KMS-11 (cell line): ENCODE results near the gene KCNJ14.

Experiments
- H2AFZ ChIP-seq: fragments of 200-600 bp; sonication (generic); 2 replicates; pipeline ENCODE4 v1.6.1; 2016; ENCODE audit warnings: antibody characterized with exemption, mixed run types, low read depth
- H3K27ac ChIP-seq: fragments of 200-600 bp; sonication (generic); 2 replicates; pipeline ENCODE4 v1.6.1; 2016; ENCODE audit warnings: mild to moderate bottlenecking, mixed run types
- H3K27me3 ChIP-seq: fragments of 200-600 bp; sonication (generic); 2 replicates; pipeline ENCODE4 v1.6.1; 2017; ENCODE audit warnings: mild to moderate bottlenecking, low read depth, mixed run types, moderate library complexity; ENCODE audit not compliant: insufficient read depth
- H3K36me3 ChIP-seq: fragments of 200-600 bp; sonication (generic); 2 replicates; pipeline ENCODE4 v1.6.1; 2017; ENCODE audit warnings: mild to moderate bottlenecking, mixed run types; ENCODE audit not compliant: insufficient read depth
- H3K4me1 ChIP-seq: fragments of 200-600 bp; sonication (generic); 2 replicates; pipeline ENCODE4 v1.6.1; 2016; ENCODE audit warnings: mild to moderate bottlenecking, low read depth, mixed run types; ENCODE audit not compliant: poor library complexity, severe bottlenecking
- H3K4me2 ChIP-seq: fragments of 200-600 bp; sonication (generic); 2 replicates; pipeline ENCODE4 v1.7.0; 2016; ENCODE audit warnings: mild to moderate bottlenecking, mixed run types
- H3K4me3 ChIP-seq: fragments of 200-600 bp; sonication (generic); IDR thresholded peaks from 2 replicates; pipeline ENCODE4 v1.6.1; 2017; ENCODE audit warnings: low read depth, low read length, mixed read lengths; ENCODE audit not compliant: insufficient read depth
- H3K79me2 ChIP-seq: fragments of 200-600 bp; sonication (generic); 2 replicates; pipeline ENCODE4 v1.6.1; 2016; ENCODE audit warnings: low read depth, mixed run types; ENCODE audit not compliant: insufficient read depth
- H3K9ac ChIP-seq: fragments of 200-600 bp; sonication (generic); 2 replicates; pipeline ENCODE4 v1.6.1; 2016; ENCODE audit warnings: mild to moderate bottlenecking, mixed run types
- H4K20me1 ChIP-seq: fragments of 200-600 bp; sonication (generic); 2 replicates; pipeline ENCODE4 v1.6.1; 2016; ENCODE audit warnings: mild to moderate bottlenecking, mixed run types; ENCODE audit not compliant: insufficient read depth
- CTCF ChIP-seq: fragments of 200-600 bp; sonication (generic); conservative IDR thresholded peaks from 2 replicates; pipeline ENCODE4 v1.6.1; 2017; ENCODE audit warnings: low read depth, mild to moderate bottlenecking, antibody characterized with exemption, low read length, moderate library complexity, mixed read lengths

Gene KCNJ14

GRCh38 chr19:48502350-48503018 lies 47.1 kb downstream of the KCNJ14 start:
- H2AFZ ChIP-seq, result peak overlapping the region; percentile 49

GRCh38 chr19:48506138-48506733 lies 50.9 kb downstream of the KCNJ14 start:
- H3K4me2 ChIP-seq, result no peak overlapping the region
- no peak overlapping the region for H3K9ac ChIP-seq
- peaks cover 6% of the 10 kb centered on the region for H3K4me1 ChIP-seq
- peaks cover 72% of the 10 kb centered on the region for H3K27me3 ChIP-seq
- H2AFZ ChIP-seq, result no peak overlapping the region
- no peak overlapping the region for H3K4me3 ChIP-seq
- no peaks in the 10 kb centered on the region for H4K20me1 ChIP-seq
- H3K36me3 ChIP-seq, result no peaks in the 10 kb centered on the region
- peak; percentile 82 for TF ChIP-seq CTCF
- H3K27ac ChIP-seq, result no peak overlapping the region
- no peaks in the 10 kb centered on the region for H3K79me2 ChIP-seq

More at GRCh38 chr19:48502350-48503018, 47.1 kb downstream of the KCNJ14 start:
- no peak overlapping the region for H3K4me3 ChIP-seq
- no peak overlapping the region for H3K9ac ChIP-seq
- H3K4me1 ChIP-seq, result peaks cover 12% of the 10 kb centered on the region
- peak overlapping the region; percentile 57 for H3K4me2 ChIP-seq
- H3K27ac ChIP-seq, result no peak overlapping the region
- H4K20me1 ChIP-seq, result no peaks in the 10 kb centered on the region
- H3K27me3 ChIP-seq, result peaks cover 72% of the 10 kb centered on the region
- H3K79me2 ChIP-seq, result no peaks in the 10 kb centered on the region
- H3K36me3 ChIP-seq, result no peaks in the 10 kb centered on the region
- TF ChIP-seq CTCF, result no peak

GRCh38 chr19:48507911-48508439 lies 52.6 kb downstream of the KCNJ14 start:
- Histone ChIP-seq H3K4me2 (no peak overlapping the region), H3K36me3 (no peaks in the 10 kb centered on the region), H3K4me1 (peaks cover under 1% of the 10 kb centered on the region), H3K27ac (no peak overlapping the region), H3K27me3 (peaks cover 78% of the 10 kb centered on the region), H2AFZ (no peak overlapping the region), H3K79me2 (no peaks in the 10 kb centered on the region), H3K4me3 (no peak overlapping the region), H4K20me1 (no peaks in the 10 kb centered on the region), H3K9ac (no peak overlapping the region)
- no peak for TF ChIP-seq CTCF

GRCh38 chr19:48508729-48509411 lies 53.5 kb downstream of the KCNJ14 start:
- no peaks in the 10 kb centered on the region for H4K20me1 ChIP-seq
- H2AFZ ChIP-seq, result no peak overlapping the region
- H3K4me3 ChIP-seq, result no peak overlapping the region
- no peak overlapping the region for H3K4me2 ChIP-seq
- no peaks in the 10 kb centered on the region for H3K79me2 ChIP-seq
- H3K4me1 ChIP-seq, result peaks cover 4% of the 10 kb centered on the region
- H3K27ac ChIP-seq, result no peak overlapping the region
- no peaks in the 10 kb centered on the region for H3K36me3 ChIP-seq
- H3K9ac ChIP-seq, result no peak overlapping the region
- no peak for TF ChIP-seq CTCF
- peaks cover 77% of the 10 kb centered on the region for H3K27me3 ChIP-seq
